Activated T-helper 1 cell treated with anti-CD3 and anti-CD28 coated beads, Interleukin-12 subunit alpha, Interleukin-12 subunit beta, Interleukin-2, Interleukin-4 antibody, amounts not matched to agents 30 ng/mL and 10 ng/mL and 1 ng/mL, durations not matched to agents 14 hours and 24 hours and 36 hours (primary cell): ENCODE measurements around the gene KCNJ14. TPM values are rescaled to one million over a fixed set of nuclear protein-coding genes. Genes with fewer than 3 reads are reported as not detected.

ENCODE experiments used
- DNase-seq: peaks from one replicate; pipeline ENCODE4 v3.0.0; 2021; ENCODE audit warnings: low spot score
- H3K27ac Mint-ChIP-seq: one replicate; pipeline ENCODE4 v1.8.0; 2021; ENCODE audit warnings: mild to moderate bottlenecking, mixed read lengths
- H3K27me3 Mint-ChIP-seq: one replicate; pipeline ENCODE4 v1.8.0; 2022; ENCODE audit warnings: mild to moderate bottlenecking, moderate library complexity, mixed read lengths; ENCODE audit not compliant: insufficient read depth
- H3K36me3 Mint-ChIP-seq: one replicate; pipeline ENCODE4 v1.8.0; 2021; ENCODE audit warnings: low read depth, mixed read lengths
- H3K4me1 Mint-ChIP-seq: one replicate; pipeline ENCODE4 v1.8.0; 2021; ENCODE audit warnings: low read depth, mixed read lengths
- H3K4me3 Mint-ChIP-seq: one replicate; pipeline ENCODE4 v1.8.0; 2021; ENCODE audit warnings: mild to moderate bottlenecking, moderate library complexity, mixed read lengths
- H3K9me3 Mint-ChIP-seq: one replicate; pipeline ENCODE4 v1.8.0; 2021; ENCODE audit warnings: mixed read lengths
- intact Hi-C: fragments of 100-400 bp; cut with micrococcal nuclease; formaldehyde crosslinking; loops from one replicate; pipeline ENCODE4 v1.15.1; 2024
- total RNA-seq: library from RNA; stranded (reverse); gene quantifications from 2 replicates; pipeline ENCODE4 v1.2.3, GENCODE V29; 2022

Gene KCNJ14
- total RNA-seq, 1 donor from 2014 or later: 2.2 TPM

GRCh38 chr19:48499316-48500090, 44.1 kb downstream of the KCNJ14 start:
- no peak overlapping the region for H3K4me3 Mint-ChIP-seq
- H3K36me3 Mint-ChIP-seq: no peaks in the 10 kb centered on the region
- H3K27me3 Mint-ChIP-seq: peaks cover 8% of the 10 kb centered on the region
- no peak overlapping the region for H3K27ac Mint-ChIP-seq
- no peaks in the 10 kb centered on the region for H3K9me3 Mint-ChIP-seq
- peaks cover 9% of the 10 kb centered on the region for H3K4me1 Mint-ChIP-seq
- intact Hi-C loops: no loop called here
- no peak for DNase-seq

GRCh38 chr19:48500830-48501493, 45.6 kb downstream of the KCNJ14 start:
- intact Hi-C loops: no loop called here
- Mint-ChIP-seq H3K9me3 (no peaks in the 10 kb centered on the region), H3K4me3 (peak overlapping the region; percentile 54), H3K36me3 (no peaks in the 10 kb centered on the region), H3K4me1 (peaks cover 6% of the 10 kb centered on the region), H3K27ac (peak overlapping the region; percentile 62), H3K27me3 (peaks cover 5% of the 10 kb centered on the region)
- no peak for DNase-seq

- Mint-ChIP-seq H3K4me1 (peaks cover 6% of the 10 kb centered on the region), H3K4me3 (peak overlapping the region; percentile 54), H3K27ac (peak overlapping the region; percentile 62), H3K27me3 (peaks cover 5% of the 10 kb centered on the region), H3K36me3 (no peaks in the 10 kb centered on the region), H3K9me3 (no peaks in the 10 kb centered on the region)
- intact Hi-C loops: loop anchor here (1.0 to 2.0 kb wide), 4 partner anchors 8 to 33 kb away; partner anchors contain the start of gene CYTH2
- peak; percentile 63 for DNase-seq
Observed at GRCh38 chr19:48501494-48502349, 46.3 kb downstream of the KCNJ14 start.

GRCh38 chr19:48502350-48503018, 47.1 kb downstream of the KCNJ14 start:
- H3K4me1 Mint-ChIP-seq: peaks cover 6% of the 10 kb centered on the region
- H3K36me3 Mint-ChIP-seq: peaks cover under 1% of the 10 kb centered on the region
- H3K9me3 Mint-ChIP-seq: no peaks in the 10 kb centered on the region
- intact Hi-C loops: loop anchor here (1.0 to 2.0 kb wide), 4 partner anchors 8 to 34 kb away; partner anchors contain the start of gene CYTH2
- H3K27me3 Mint-ChIP-seq: peaks cover 5% of the 10 kb centered on the region
- no peak for DNase-seq
- peak overlapping the region; percentile 54 for H3K4me3 Mint-ChIP-seq
- H3K27ac Mint-ChIP-seq: no peak overlapping the region

GRCh38 chr19:48506138-48506733, 50.9 kb downstream of the KCNJ14 start:
- peaks cover 15% of the 10 kb centered on the region for H3K4me1 Mint-ChIP-seq

GRCh38 chr19:48507911-48508439, 52.6 kb downstream of the KCNJ14 start:
- intact Hi-C loops: no loop called here
- peak overlapping the region; percentile 12 for H3K4me3 Mint-ChIP-seq
- peaks cover 5% of the 10 kb centered on the region for H3K36me3 Mint-ChIP-seq
- peaks cover 2% of the 10 kb centered on the region for H3K27me3 Mint-ChIP-seq
- H3K4me1 Mint-ChIP-seq: peaks cover 9% of the 10 kb centered on the region
- no peaks in the 10 kb centered on the region for H3K9me3 Mint-ChIP-seq
- H3K27ac Mint-ChIP-seq: no peak overlapping the region
- DNase-seq: no peak

More at GRCh38 chr19:48506138-48506733, 50.9 kb downstream of the KCNJ14 start:
- H3K36me3 Mint-ChIP-seq: peaks cover 5% of the 10 kb centered on the region
- intact Hi-C loops: loop anchor here (1.0 kb wide), 3 partner anchors 78 to 102 kb away; no protein-coding TSS in a partner anchor
- no peak for DNase-seq
- H3K9me3 Mint-ChIP-seq: no peaks in the 10 kb centered on the region
- H3K4me3 Mint-ChIP-seq: no peak overlapping the region
- peaks cover 2% of the 10 kb centered on the region for H3K27me3 Mint-ChIP-seq
- no peak overlapping the region for H3K27ac Mint-ChIP-seq

GRCh38 chr19:48508729-48509411, 53.5 kb downstream of the KCNJ14 start:
- Mint-ChIP-seq H3K27ac (no peak overlapping the region), H3K27me3 (peaks cover 4% of the 10 kb centered on the region), H3K4me3 (no peak overlapping the region), H3K9me3 (no peaks in the 10 kb centered on the region), H3K4me1 (peaks cover 11% of the 10 kb centered on the region), H3K36me3 (peaks cover 5% of the 10 kb centered on the region)
- intact Hi-C loops: no loop called here
- DNase-seq: no peak

- peaks cover 5% of the 10 kb centered on the region for H3K36me3 Mint-ChIP-seq
- H3K27me3 Mint-ChIP-seq: peaks cover 3% of the 10 kb centered on the region
- peaks cover 14% of the 10 kb centered on the region for H3K4me1 Mint-ChIP-seq
- no peak overlapping the region for H3K27ac Mint-ChIP-seq
- no peak for DNase-seq
- H3K4me3 Mint-ChIP-seq: peak overlapping the region; percentile 19
- intact Hi-C loops: loop anchor here (1.0 to 10.0 kb wide), 7 partner anchors 7 to 445 kb away; partner anchors contain the start of genes BAX, CYTH2, LIG1 and ZSWIM9
- H3K9me3 Mint-ChIP-seq: no peaks in the 10 kb centered on the region
Observed at GRCh38 chr19:48509467-48510194, 54.3 kb downstream of the KCNJ14 start.

- peaks cover 3% of the 10 kb centered on the region for H3K27me3 Mint-ChIP-seq
- H3K4me1 Mint-ChIP-seq: peaks cover 14% of the 10 kb centered on the region
- intact Hi-C loops: loop anchor here (1.0 to 10.0 kb wide), 7 partner anchors 8 to 444 kb away; partner anchors contain the start of genes BAX, CYTH2, LIG1 and ZSWIM9
- H3K4me3 Mint-ChIP-seq: peak overlapping the region; percentile 87
- peak overlapping the region; percentile 70 for H3K27ac Mint-ChIP-seq
- H3K9me3 Mint-ChIP-seq: no peaks in the 10 kb centered on the region
- peaks cover 5% of the 10 kb centered on the region for H3K36me3 Mint-ChIP-seq
- peak; percentile 67 for DNase-seq
Observed at GRCh38 chr19:48510421-48511268, 55.3 kb downstream of the KCNJ14 start.

- intact Hi-C loops: loop anchor here (2.0 to 10.0 kb wide), 5 partner anchors 43 to 443 kb away; partner anchors contain the start of genes BAX, CYTH2, LIG1 and ZSWIM9
- Mint-ChIP-seq H3K4me3 (peak overlapping the region; percentile 87), H3K27me3 (peaks cover 3% of the 10 kb centered on the region), H3K9me3 (no peaks in the 10 kb centered on the region), H3K4me1 (peaks cover 14% of the 10 kb centered on the region), H3K27ac (no peak overlapping the region), H3K36me3 (peaks cover 5% of the 10 kb centered on the region)
- DNase-seq: no peak
Observed at GRCh38 chr19:48511321-48511731, 56.0 kb downstream of the KCNJ14 start.
